GM18868 (cell line): ENCODE data around the gene TIMP1.
"Not testable (repeated sequence)": the region's sequence is repeated elsewhere in the genome, so short reads cannot be mapped to it uniquely, and the experiment has no call there.

Source experiments
- ATAC-seq: cut with Tn5 transposase; IDR thresholded peaks from one replicate; pipeline ENCODE4 v1.9.1; 2021; ENCODE audit warnings: mild to moderate bottlenecking, moderate library complexity; ENCODE audit not compliant: unreplicated experiment

TIMP1 gene

DNA sequence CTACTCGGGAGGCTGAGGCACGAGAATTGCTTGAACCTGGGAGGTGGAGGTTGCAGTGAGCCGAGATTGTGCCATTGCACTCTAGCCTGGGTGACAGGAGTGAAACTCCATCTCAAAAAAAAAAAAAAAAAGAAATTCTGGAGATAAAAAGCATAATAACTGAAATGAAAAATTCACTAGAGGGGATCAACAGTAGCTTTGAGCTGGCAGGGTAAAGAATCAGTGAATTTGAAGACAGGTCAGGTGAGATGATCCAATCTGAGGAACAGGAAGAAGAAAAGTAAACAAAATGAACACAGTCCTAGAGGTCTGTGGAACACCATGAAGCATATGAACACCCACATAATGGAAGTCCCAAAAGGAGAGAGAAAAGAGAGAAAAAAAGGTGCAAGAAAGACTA is 15.0 kb downstream of the TIMP1 start:
- no peak for ATAC-seq

DNA sequence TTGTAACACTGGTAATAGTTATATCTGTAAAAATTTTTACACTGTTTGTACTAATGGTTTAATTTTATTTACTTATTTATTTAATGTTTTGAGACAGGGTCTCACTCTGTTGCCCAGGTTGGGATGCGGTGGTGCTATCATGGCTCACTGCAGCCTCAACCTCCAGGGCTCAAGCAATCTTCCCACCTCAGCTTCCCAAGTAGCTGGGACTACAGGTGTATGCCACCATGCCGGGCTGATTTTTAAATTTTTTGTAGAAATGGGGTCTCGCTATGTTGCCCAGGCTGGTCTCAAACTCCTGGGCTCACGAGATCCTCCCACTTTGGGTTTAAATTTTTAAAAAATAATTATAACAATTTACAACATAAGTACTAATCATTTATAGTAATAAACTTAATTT is 20.9 kb downstream of the TIMP1 start:
- ATAC-seq, result not testable (repeated sequence)

DNA sequence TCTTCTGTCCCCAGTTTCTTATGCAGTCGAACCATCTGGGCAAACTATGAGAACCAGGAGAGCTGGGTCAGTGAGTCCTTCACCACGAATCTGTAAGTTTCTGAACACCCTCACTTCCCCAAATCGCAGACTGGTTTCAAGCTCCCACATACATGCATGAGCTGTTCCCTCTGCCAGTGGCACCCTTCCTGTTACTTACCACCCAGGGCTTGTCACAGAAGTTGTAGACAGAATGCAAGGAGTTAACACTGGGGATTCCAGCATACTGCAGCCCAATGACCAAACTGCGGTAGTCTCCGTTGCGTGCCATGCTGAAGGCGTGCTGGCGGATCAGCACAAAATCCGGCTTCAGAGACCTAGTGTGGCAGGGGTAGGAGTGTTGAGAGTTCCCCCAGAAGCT is 22.8 kb downstream of the TIMP1 start:
- no peak for ATAC-seq

DNA sequence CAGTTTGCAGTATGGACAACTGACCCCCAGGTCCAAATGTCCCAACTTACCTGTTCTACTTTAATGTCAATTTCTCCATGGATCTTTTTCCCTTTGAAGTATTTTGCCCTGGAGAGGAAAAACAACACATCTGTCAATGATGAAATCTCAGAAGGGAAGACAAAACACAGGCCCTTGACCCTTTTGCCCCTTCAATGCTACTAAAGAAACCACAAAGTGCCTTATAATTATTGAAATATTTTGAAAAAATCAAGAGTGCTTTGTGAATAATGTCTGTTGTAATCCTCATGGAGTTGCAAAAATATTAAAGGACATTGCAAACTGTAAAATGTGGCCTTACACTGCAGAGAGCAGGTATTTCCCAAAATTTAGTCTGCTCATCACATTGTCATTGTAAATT is 24.9 kb downstream of the TIMP1 start:
- no peak for ATAC-seq

DNA sequence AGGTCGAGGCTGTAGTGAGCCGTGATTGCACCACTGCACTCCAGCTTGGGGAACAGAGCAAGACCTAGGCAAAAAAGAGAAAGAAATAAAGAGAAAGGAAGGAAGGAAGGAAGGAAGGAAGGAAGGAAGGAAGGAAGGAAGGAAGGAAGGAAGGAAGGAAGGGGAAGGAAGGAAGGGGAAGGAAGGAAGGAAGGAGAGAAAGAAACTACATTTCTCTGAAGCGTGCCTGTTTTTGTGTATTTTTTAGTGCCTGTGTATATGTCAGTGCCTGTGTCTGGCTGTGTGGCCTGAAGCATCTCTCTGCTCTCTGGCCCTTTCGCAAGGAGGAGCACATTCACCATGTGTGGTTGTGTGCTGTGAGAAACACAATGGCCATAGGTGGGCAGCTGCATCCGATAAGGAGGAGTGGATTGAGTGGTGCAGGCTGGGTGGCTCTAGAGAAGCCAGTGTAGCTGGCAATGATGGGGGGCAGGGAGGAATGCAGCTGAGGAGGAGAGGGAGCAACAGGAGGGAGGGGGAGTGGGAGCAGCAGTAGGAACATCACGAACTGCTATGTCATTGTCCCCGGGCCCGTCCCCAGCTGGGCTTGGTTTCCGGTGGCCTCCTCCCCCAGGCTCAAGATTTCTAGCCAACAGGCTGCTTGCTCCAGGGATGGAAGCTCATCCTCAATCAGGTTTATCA is 26.0 kb downstream of the TIMP1 start:
- no peak for ATAC-seq

DNA sequence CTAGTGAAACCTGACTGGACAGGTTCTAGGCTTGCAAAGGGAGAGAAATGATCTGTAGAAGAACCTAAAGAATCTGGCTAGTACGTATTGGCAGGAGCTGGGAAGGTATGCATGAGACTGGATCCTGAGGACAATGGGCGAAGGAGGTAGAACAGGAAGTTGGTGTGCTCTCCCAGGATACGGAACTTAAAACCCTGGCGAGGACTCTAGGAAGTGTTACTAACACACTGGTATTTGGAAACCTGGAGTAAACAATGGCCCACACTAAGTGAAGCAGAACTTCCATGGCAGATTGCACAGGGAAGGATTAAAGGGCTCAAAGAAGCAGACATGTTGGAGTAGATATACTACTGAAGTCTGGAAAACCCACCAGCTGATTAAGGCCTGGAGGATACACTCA is 28.3 kb downstream of the TIMP1 start:
- ATAC-seq, result no peak

DNA sequence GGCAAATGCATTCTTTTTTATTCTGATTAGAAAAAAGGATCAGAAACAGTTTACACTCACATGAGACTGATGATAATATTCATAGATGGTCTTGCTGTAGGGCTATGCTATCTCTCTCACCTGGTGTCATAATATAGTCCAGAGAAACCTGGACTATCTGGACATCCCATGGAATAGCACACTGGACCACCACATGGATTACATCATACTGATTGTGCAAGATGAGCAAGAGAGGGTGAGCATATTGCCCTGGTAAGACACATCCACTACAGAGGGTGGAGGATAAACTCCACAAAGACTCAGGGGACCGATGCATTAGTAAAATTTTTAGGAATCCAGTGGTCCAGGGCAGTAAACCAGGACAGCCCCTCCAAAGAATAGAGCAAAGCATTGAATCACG is 29.3 kb downstream of the TIMP1 start:
- no peak for ATAC-seq

DNA sequence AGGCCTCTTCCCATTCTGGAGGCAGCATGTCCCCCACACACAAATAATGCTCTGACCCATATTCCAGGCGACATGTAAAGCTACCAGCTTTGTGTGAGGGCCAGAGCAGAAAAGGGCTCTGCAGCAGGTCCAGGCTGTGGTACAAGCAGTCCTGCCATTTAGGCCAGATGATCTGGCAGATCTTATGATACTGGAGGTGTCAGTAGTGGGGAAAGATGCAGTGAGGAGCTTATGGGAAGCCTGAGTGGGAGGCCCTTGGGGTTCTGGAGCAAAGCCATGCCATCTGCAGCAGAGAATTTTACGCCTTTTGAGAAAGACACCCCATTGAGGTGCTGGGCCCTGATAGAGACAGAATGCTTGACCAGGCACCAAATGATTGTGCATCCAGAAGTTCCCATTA is 29.7 kb downstream of the TIMP1 start:
- ATAC-seq, result no peak

DNA sequence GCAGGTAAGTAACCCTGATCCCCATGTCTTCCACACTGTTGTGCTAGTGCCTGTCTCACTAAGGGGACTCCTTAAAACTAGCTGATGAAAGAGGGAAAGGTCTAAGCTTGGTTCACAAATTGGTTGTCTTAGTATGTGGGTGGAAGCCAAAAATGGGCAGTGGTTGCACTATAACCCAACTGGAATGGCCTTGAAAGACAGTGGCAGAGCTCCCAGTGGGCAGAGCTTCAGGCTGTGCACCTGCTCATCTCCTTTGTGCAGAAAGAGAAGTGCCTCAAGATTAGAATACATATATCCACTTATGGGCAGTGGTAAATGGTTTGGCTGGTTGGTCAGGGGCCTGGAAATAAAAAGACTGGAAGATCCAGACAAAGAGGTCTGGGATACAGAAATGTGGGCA is 30.2 kb downstream of the TIMP1 start:
- no peak for ATAC-seq

DNA sequence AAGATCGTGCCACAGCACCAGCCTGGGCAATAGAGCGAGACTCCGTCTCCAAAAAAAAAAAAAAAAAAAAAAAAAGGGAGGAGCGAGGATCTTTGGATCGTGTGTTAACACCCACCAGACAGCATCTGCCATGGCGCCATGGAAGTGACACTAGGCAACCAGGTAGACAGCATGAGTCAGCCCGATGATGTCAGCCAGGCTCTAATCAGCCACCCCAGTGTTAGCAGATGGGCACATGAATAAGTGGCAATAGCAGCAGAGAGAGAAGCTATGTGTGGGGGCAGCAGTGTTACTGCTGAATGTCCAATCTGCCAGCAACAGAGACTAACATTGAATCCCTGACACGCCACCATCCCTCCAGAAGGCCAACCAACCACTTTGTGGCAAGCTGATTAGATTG is 30.8 kb downstream of the TIMP1 start:
- no peak for ATAC-seq

DNA sequence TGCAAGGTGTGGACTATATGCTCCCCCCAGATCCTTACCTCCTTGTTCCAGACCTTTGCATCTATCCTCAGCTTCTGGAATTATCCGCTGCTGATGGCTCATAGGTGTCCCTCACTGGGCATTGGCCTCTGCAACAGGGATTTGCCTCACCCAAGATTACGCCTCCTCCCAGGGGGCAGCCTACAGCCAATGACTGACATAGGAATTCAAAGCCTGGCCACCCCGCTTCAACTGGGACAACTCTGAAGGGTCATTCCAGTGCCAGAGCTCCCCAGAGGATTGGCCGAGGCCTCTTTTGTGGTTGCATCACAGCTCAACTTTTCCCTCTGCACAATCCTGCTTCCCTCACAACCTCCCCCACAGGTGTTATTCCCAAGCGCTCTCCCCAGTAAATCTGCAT is 32.4 kb downstream of the TIMP1 start:
- no peak for ATAC-seq

DNA sequence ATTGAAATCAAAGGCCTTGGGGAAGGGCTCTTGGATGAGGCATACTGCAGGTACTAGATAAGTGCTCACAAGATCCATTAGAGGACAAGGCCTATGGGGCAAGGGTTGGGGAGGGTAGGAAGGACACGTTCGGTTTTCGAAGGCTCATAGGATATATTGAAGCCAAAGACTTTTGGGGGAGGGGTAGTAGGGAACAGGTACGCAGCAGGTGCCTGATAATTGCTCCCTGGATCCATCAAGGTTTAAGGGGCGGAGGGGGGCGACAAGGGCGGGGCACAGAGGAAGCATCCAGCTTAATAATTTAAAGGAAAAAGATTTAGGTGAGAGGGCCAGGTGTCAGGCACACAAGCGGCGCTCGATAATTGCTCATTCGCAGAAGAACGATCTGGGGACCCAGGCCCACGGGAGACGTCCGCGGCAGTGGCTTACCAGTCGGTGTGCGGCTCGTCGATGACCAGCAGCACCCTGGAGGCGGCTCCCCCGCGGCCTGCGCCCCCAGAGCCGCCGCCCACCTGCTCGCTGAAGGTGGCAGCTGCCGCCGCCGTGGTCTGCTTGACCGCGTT is 36.8 kb downstream of the TIMP1 start:
- ATAC-seq, result no peak

DNA sequence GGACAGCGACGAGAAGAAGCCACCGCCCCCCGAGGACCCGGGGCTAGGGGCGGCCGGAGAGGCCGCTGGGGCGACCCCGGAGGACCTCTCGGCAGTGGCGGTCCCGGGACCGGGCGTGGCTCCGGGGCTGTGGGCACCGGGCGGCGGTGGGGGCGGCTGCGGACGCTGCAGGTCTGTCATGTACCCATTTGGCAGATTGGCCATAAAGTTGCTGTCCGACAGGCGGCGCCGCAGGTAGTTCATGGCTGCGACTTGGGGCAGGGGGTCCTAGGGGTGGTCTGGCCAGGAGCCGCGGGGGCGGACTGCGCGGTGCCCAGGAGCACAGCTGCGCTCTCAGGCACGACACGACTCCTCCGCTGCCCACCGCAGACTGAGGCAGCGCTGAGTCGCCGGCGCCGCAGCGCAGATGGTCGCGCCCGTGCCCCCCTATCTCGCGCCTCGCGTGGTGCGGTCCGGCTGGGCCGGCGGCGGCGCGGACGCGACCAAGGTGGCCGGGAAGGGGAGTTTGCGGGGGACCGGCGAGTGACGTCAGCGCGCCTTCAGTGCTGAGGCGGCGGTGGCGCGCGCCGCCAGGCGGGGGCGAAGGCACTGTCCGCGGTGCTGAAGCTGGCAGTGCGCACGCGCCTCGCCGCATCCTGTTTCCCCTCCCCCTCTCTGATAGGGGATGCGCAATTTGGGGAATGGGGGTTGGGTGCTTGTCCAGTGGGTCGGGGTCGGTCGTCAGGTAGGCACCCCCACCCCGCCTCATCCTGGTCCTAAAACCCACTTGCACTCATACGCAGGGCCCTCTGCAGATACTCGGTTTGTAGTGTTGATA is 37.5 kb downstream of the TIMP1 start, which contains the start of gene SYN1:
TSS of gene SYN1 (minus strand) at position 372 of the 817 bp plus-strand sequence. CDS start at position 243, 129 bp downstream.
- peak; percentile 74 for ATAC-seq

DNA sequence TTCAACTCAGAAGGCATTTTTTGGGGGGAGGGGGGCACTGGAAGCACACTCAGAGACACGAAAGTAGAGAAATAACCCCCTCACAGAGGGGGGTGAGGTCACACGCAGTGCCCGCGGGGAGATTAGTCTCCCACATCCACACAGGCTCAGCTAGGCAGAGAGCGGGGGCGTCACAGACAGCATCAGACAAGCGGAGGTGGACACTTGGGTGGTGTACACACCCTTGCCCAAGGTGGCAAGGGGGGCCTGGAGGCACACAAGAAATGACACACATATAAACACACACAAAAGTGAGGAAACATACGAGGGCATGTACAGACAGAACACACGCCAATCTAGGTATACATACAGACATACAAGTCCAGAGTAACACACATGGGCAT is 38.1 kb downstream of the TIMP1 start:
- no peak for ATAC-seq

DNA sequence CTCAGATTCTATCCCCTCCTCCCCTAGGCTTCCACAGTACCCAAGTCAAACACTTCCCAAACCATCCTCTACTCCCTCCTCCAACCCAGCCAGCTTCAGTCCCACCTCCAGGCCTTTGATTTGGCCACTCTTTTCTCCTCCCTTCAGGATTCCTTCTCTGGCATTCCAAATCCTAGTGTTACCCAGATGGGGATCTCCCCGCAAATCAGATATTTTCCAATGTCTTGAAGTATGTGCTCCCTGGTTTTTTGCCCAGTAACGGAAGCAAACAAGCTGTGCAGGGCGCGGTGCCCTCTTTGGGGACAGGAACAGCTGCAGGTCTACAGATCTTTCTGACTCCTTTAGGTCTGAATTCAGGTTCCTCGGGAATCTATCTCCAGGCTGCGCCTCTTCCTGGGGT is 39.6 kb downstream of the TIMP1 start:
- no peak for ATAC-seq

DNA sequence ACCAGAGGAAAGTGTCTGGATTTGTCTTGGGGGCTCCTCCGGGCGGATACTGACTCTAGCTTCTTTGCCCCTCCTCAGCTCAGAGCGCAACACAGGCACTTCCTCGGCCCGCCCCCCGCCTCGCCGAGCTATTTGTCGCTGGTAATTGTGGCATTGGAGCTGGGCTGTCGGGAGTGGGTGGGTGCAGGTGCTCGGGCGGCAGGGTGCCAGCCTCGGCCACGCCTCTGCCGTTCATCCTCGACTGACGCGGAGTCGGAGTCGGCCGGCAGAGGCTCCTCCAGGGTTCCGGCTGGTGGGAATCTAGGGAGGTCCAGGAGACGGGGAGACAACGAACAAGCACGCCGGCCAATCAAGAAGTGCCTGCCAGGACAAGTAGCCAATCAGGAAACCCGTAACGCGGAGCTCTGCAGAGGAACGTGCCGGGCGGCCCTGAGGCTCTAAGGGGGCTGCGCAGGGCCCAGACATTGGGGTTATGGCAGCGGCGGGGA is 41.3 kb downstream of the TIMP1 start:
- ATAC-seq, result peak; percentile 42

DNA sequence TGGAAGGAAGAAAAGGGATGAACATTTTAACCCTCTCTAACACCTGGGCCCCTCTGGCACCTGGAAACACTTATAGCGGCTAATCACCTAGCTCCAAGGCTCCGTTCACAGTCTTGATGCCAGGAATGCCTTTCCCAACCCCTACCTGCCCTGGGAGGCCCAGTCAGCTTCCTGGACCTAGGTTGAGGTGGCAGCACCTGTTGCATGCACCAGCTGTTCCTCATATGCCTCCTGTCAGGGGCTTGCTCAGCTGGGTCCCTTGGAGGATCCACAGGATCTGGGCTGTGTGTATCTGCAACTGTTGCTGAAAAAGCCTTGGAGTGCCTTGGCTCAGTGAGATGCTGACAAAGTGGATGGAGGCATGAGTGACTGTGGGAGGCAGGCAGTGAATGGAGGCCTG is 43.1 kb downstream of the TIMP1 start:
- no peak for ATAC-seq

DNA sequence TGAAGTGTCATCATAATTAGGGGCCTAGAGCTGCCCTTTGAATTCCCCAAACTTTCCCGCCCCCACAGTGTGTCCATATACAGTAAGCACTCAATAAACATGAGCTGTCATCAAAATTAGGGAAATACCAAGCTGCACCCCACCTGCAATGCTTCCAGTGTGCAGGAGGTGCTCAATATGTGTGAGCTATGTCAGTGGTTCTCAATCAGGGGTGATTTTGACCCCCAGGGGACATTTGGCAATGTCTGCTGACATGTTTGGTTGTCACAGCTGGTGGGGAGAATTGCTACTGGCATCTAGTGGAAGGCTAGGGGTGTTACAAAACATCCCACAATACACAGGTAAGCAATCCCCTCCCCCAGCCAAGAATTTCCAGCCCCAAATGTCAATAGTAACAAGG is 46.7 kb downstream of the TIMP1 start:
- peak; percentile 54 for ATAC-seq

DNA sequence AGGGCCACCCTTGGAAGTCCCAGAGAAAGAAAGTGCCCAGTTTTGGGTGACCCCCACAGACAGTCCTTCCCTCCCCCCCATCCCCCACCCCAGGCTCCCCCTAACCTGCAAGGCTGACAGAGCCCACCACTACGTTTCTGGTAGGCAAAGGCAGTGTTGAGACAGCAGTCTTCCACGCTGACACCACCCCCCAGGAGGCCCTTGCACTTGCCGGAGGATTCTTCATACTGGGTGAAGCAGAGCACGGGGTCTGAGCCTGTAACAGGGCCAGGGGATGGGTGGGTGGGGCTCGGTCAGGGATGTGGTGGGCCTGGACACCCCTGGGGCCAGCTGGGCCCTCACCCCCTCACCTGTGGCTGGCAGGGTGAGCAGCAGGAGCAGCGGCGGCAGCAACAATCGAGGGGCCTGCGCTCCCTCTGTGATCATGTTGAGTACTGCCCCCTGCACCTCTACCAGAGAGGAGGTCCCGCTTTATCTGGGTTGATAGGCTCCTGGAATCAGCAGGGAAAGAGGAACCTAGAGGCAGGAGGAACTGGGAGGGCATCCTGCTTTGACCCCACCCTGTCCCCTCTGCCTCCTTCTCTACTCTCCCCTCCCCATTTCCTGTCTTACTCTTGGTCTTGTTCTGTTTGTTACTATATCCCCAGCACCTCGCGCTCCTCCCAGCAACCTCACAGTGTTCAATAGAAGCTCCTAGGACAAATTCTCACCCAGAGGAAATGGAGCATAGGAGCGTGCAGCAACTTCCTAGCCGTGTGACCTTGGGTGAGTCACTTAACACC is 47.4 kb downstream of the TIMP1 start, which contains the start of gene CFP:
TSS of gene CFP (minus strand) at position 512 of the 782 bp plus-strand sequence. CDS start at position 426, 86 bp downstream.
- no peak for ATAC-seq

DNA sequence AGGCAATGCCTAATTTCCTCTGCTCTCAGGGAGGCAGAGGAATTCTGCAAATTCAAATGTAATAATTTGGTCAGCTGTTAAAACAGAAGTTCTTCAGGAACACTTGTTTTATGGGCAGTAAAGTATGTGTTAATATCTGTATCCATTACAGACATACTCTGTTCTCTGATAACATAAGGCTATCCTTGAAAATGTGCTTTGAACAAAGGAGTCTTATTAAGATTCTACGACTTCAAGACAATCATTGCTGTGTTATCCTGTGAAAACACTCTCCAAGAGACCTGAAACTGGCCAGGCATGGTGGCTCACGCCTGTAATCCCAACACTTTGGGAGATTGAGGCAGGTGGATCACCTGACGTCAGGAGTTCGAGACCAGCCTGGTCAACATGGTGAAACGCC is 49.4 kb downstream of the TIMP1 start:
- ATAC-seq, result no peak

DNA sequence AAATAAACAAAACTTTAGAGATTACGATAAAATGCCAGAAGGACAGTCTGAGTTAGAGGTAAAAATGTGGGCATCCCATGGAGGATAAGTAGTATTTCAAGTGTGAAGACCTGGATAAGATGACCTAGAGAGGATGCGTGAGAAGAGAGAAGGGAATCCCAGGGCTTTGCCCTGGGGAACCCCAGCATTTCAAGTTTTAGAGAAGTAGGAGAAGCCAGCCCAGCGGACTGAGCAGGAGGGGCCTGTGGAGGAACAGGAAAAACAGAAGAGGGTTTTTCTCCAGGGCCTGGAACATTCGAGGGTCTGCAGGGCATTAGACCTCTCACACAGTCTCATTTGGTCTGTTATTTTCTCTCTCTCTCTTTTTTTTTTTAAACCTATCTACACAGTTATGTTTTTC is 50.4 kb downstream of the TIMP1 start:
- ATAC-seq, result no peak
